HepG2 (cell line): ENCODE measurements around the gene ZNF79. TPM values are rescaled to one million over a fixed set of nuclear protein-coding genes. Genes with fewer than 3 reads are reported as not detected.
A peak's percentile ranks its signal among the peaks of the same experiment; 100 is the strongest.

Experiments
- ELK4 ChIP-seq: sonication (generic); formaldehyde crosslinking; IDR thresholded peaks from 2 replicates; pipeline ENCODE4 v1.9.0; 2021; ENCODE audit warnings: missing genetic modification reagents, borderline replicate concordance
- HNF4G ChIP-seq, 2 experiments: sonication (generic) in 1 of 2; formaldehyde crosslinking in 1 of 2; IDR thresholded peaks; 2 replicates each; pipeline versions ENCODE4 v1.4.0 to v1.6.1; 2011 to 2020; ENCODE audit warnings: borderline replicate concordance in 2 of 2, low read depth in 2 of 2, mild to moderate bottlenecking in 2 of 2, low read length in 1 of 2, missing genetic modification reagents in 1 of 2, moderate library complexity in 1 of 2
- IRF9 ChIP-seq: sonication (generic); formaldehyde crosslinking; IDR thresholded peaks from 2 replicates; pipeline ENCODE4 v1.8.0; 2022; ENCODE audit warnings: missing genetic modification reagents, mild to moderate bottlenecking, borderline replicate concordance
- MEIS2 ChIP-seq: sonication (generic); formaldehyde crosslinking; IDR thresholded peaks from 2 replicates; pipeline ENCODE4 v1.9.0; 2021; ENCODE audit warnings: mild to moderate bottlenecking, missing genetic modification reagents
- MIXL1 ChIP-seq: IDR thresholded peaks from 2 replicates; pipeline ENCODE4 v1.6.1; 2016
- RBAK ChIP-seq: sonication (generic); formaldehyde crosslinking; IDR thresholded peaks from 2 replicates; pipeline ENCODE4 v1.5.1; 2020; ENCODE audit warnings: mild to moderate bottlenecking, missing genetic modification reagents
- TBP ChIP-seq: sonication (generic); formaldehyde crosslinking; IDR thresholded peaks from 2 replicates; pipeline ENCODE4 v1.5.0; 2020; ENCODE audit warnings: missing genetic modification reagents
- ZBTB25 ChIP-seq: IDR thresholded peaks from 2 replicates; pipeline ENCODE4 v1.6.1; 2018; ENCODE audit warnings: missing genetic modification reagents
- ZNF10 ChIP-seq: sonication (generic); formaldehyde crosslinking; IDR thresholded peaks from 2 replicates; pipeline ENCODE4 v1.4.0; 2020; ENCODE audit warnings: mild to moderate bottlenecking, low read depth, missing genetic modification reagents, borderline replicate concordance
- ZNF496 ChIP-seq: sonication (generic); formaldehyde crosslinking; IDR thresholded peaks from 2 replicates; pipeline ENCODE4 v1.8.1; 2023; ENCODE audit warnings: mild to moderate bottlenecking, moderate library complexity, missing genetic modification reagents; ENCODE audit not compliant: insufficient replicate concordance
- ZNF776 ChIP-seq: sonication (generic); formaldehyde crosslinking; IDR thresholded peaks from 2 replicates; pipeline ENCODE4 v1.4.0; 2020; ENCODE audit warnings: mild to moderate bottlenecking, missing genetic modification reagents
- ZUFSP ChIP-seq: sonication (generic); formaldehyde crosslinking; IDR thresholded peaks from 2 replicates; pipeline ENCODE4 v1.9.0; 2021; ENCODE audit warnings: missing genetic modification reagents, mild to moderate bottlenecking, borderline replicate concordance
- polyA plus RNA-seq, 8 experiments: library from polyadenylated mRNA; depleted of rRNA in 3 of 8; stranded (reverse) in 7 of 8; unstranded in 1 of 8; fragments of >200 nt; fragmentation: Illumina TruSeq in 4 of 8; extraction: Trizol in 4 of 8; gene quantifications; 2 replicates each; pipeline versions ENCODE4 v1.2.1 to v1.2.3, GENCODE V29; 2011 to 2016; ENCODE audit warnings: low read depth in 4 of 8, missing spikeins in 1 of 8, mixed read lengths in 1 of 8; ENCODE audit not compliant: insufficient read depth in 1 of 8
- total RNA-seq, 5 experiments: library from RNA; depleted of rRNA; stranded (reverse); fragments of >200 nt; fragmentation: Illumina TruSeq; extraction: Trizol; gene quantifications; 2 replicates each; pipeline ENCODE4 v1.2.3, GENCODE V29; 2016; ENCODE audit warnings: low read depth in 1 of 5
- TF ChIP-seq, protein P1 (sequence below): sonication (generic); formaldehyde crosslinking; IDR thresholded peaks from 2 replicates; pipeline ENCODE4 v1.4.0; 2020; ENCODE audit warnings: mild to moderate bottlenecking, missing genetic modification reagents, borderline replicate concordance
- TF ChIP-seq, protein P2 (sequence below): sonication (generic); formaldehyde crosslinking; IDR thresholded peaks from 2 replicates; pipeline ENCODE4 v1.8.1; 2023; ENCODE audit warnings: mild to moderate bottlenecking, inconsistent platforms, moderate library complexity, missing genetic modification reagents, borderline replicate concordance
- TF ChIP-seq, protein P3 (sequence below): sonication (generic); formaldehyde crosslinking; IDR thresholded peaks from 2 replicates; pipeline ENCODE4 v1.4.0; 2020; ENCODE audit warnings: missing genetic modification reagents; ENCODE audit errors: not compliant biosample characterization
- TF ChIP-seq, protein P4 (sequence below): sonication (generic); formaldehyde crosslinking; conservative IDR thresholded peaks from 2 replicates; pipeline ENCODE4 v1.4.0; 2020; ENCODE audit warnings: missing genetic modification reagents

The ZNF79 gene
- total and polyA plus RNA-seq, 2 of the 13 experiments (the other 11 are each of a cell fraction or from before 2014, with no cell fraction given) = 3.7 to 8.1 TPM

DNA sequence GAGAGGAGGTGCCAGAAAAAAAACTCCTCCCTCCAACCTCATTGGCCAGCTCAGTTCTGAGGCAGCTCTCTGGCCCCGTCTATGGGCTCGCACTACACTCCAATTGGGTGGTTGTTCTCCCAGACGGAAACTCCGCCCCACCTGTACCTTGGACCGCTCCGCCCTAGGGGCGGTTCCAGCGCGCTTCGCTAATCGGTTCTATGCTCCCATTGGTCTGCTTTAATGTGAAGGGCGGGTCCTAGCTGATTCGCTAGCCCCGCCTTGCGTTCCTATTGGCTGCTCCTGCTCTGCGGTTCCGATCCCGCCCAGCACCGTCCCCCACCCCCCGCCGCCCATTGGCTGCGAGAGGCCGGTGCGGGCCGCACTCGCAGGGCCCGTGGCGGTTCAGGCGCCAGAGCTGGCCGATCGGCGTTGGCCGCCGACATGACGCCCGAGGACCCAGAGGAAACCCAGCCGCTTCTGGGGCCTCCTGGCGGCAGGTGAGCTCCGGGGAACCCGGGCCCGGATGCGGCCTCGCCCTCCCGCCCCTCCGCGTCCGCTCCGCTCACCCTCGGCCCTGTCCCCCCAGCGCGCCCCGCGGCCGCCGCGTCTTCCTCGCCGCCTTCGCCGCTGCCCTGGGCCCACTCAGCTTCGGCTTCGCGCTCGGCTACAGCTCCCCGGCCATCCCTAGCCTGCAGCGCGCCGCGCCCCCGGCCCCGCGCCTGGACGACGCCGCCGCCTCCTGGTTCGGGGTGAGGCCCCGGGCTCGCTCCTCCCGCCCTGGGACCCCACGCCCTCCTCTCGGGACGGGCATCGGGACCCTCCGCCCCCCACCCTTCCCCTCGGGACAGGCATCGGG is 27.2 kb upstream of the ZNF79 start, which contains the start of gene SLC2A8 (continued):
- TF ChIP-seq ELK4 (CRISPR knock-in tag) (peak; percentile 35; the same call in 1 of the 2 replicates), ZNF496 (CRISPR knock-in tag) (no peak), IRF9 (CRISPR knock-in tag) (no peak), ZNF776 (CRISPR knock-in tag) (peak; percentile 65), TBP (0 out of 2 replicates have a peak, but pooled peaks have one; percentile 48), MIXL1 (peak; percentile 16; the same call in 1 of the 2 replicates), ZBTB25 (CRISPR knock-in tag) (peak; percentile 65; the same call in 1 of the 2 replicates), ZNF10 (no peak), HNF4G (IDR thresholded peaks at IDR 0.05; ENCODE audit: borderline replicate concordance, low read depth, low read length) (peak; percentile 48; the same call in 1 of the 2 replicates), HNF4G (CRISPR knock-in tag; IDR thresholded peaks at IDR 0.05; ENCODE audit: borderline replicate concordance, low read depth) (no peak), RBAK (CRISPR knock-in tag) (no peak), MEIS2 (CRISPR knock-in tag) (0 out of 2 replicates have a peak, but pooled peaks have one; percentile 61), ZUFSP (no peak)
- TF ChIP-seq, protein P1, sequence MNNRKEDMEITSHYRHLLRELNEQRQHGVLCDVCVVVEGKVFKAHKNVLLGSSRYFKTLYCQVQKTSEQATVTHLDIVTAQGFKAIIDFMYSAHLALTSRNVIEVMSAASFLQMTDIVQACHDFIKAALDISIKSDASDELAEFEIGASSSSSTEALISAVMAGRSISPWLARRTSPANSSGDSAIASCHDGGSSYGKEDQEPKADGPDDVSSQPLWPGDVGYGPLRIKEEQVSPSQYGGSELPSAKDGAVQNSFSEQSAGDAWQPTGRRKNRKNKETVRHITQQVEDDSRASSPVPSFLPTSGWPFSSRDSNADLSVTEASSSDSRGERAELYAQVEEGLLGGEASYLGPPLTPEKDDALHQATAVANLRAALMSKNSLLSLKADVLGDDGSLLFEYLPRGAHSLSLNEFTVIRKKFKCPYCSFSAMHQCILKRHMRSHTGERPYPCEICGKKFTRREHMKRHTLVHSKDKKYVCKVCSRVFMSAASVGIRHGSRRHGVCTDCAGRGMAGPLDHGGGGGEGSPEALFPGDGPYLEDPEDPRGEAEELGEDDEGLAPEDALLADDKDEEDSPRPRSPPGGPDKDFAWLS (CRISPR knock-in tag) = no peak
- TF ChIP-seq, protein P2, sequence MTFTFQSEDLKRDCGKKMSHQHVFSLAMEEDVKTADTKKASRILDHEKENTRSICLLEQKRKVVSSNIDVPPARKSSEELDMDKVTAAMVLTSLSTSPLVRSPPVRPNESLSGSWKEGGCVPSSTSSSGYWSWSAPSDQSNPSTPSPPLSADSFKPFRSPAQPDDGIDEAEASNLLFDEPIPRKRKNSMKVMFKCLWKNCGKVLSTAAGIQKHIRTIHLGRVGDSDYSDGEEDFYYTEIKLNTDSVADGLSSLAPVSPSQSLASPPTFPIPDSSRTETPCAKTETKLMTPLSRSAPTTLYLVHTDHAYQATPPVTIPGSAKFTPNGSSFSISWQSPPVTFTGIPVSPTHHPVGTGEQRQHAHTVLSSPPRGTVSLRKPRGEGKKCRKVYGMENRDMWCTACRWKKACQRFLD (CRISPR knock-in tag) = no peak
- TF ChIP-seq, protein P3, sequence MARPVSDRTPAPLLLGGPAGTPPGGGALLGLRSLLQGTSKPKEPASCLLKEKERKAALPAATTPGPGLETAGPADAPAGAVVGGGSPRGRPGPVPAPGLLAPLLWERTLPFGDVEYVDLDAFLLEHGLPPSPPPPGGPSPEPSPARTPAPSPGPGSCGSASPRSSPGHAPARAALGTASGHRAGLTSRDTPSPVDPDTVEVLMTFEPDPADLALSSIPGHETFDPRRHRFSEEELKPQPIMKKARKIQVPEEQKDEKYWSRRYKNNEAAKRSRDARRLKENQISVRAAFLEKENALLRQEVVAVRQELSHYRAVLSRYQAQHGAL = peak; percentile 70
- TF ChIP-seq, protein P4, sequence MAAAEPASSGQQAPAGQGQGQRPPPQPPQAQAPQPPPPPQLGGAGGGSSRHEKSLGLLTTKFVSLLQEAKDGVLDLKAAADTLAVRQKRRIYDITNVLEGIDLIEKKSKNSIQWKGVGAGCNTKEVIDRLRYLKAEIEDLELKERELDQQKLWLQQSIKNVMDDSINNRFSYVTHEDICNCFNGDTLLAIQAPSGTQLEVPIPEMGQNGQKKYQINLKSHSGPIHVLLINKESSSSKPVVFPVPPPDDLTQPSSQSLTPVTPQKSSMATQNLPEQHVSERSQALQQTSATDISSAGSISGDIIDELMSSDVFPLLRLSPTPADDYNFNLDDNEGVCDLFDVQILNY (CRISPR knock-in tag) = no peak; the same call in 1 of the 2 replicates
